ENCODE data around the gene SPEN. TPM values are rescaled to one million over a fixed set of nuclear protein-coding genes. Genes with fewer than 3 reads are reported as not detected.

The SPEN gene
- total and polyA plus RNA-seq, 2 of the 13 experiments (the other 11 are each of a cell fraction or from before 2014, with no cell fraction given), result 4.8 to 14.0 TPM

GRCh38 chr1:15939181-15940109 lies 91.9 kb downstream of the SPEN start (continued):
- TF ChIP-seq ZNF562 (CRISPR knock-in tag; IDR thresholded peaks at IDR 0.05; ENCODE audit: borderline replicate concordance) (no peak), PREB (CRISPR knock-in tag; IDR thresholded peaks at IDR 0.05) (no peak), DMAP1 (CRISPR knock-in tag; IDR thresholded peaks at IDR 0.05) (no peak), BRCA1 (CRISPR knock-in tag; IDR thresholded peaks at IDR 0.05) (no peak), PHF8 (CRISPR knock-in tag; IDR thresholded peaks at IDR 0.05) (no peak), SP1 (IDR thresholded peaks at IDR 0.05) (no peak), SP1 (CRISPR knock-in tag; IDR thresholded peaks at IDR 0.05) (no peak), TCF7 (IDR thresholded peaks at IDR 0.05; ENCODE audit: low read depth) (no peak), ZSCAN31 (CRISPR knock-in tag; IDR thresholded peaks at IDR 0.05; ENCODE audit: low read depth) (no peak), MEIS2 (CRISPR knock-in tag; IDR thresholded peaks at IDR 0.05) (no peak), RELA (CRISPR knock-in tag; IDR thresholded peaks at IDR 0.05) (no peak), SOX5 (CRISPR knock-in tag; IDR thresholded peaks at IDR 0.05; ENCODE audit: borderline replicate concordance) (no peak), MEIS1 (CRISPR knock-in tag; IDR thresholded peaks at IDR 0.05; ENCODE audit: borderline replicate concordance) (0 out of 2 replicates have a peak, but pooled peaks have one; percentile 59), ZNF563 (CRISPR knock-in tag; IDR thresholded peaks at IDR 0.05) (no peak), ATF1 (CRISPR knock-in tag; IDR thresholded peaks at IDR 0.05) (no peak), ZSCAN5A (CRISPR knock-in tag; IDR thresholded peaks at IDR 0.05; ENCODE audit: borderline replicate concordance) (no peak), POLR2G (IDR thresholded peaks at IDR 0.05; ENCODE audit: low read depth, low read length) (0 out of 2 replicates have a peak, but pooled peaks have one; percentile 33), KMT2A (CRISPR knock-in tag; IDR thresholded peaks at IDR 0.05) (0 out of 2 replicates have a peak, but pooled peaks have one; percentile 29), KLF16 (CRISPR knock-in tag; IDR thresholded peaks at IDR 0.05) (no peak), FOXA3 (CRISPR knock-in tag; IDR thresholded peaks at IDR 0.05) (peak; percentile 71), ZNF547 (CRISPR knock-in tag; IDR thresholded peaks at IDR 0.05) (no peak), ZNF549 (CRISPR knock-in tag; IDR thresholded peaks at IDR 0.05) (no peak), ZKSCAN1 (IDR thresholded peaks at IDR 0.05; ENCODE audit: low read length) (no peak), RAD51 (IDR thresholded peaks at IDR 0.05; ENCODE audit: borderline replicate concordance) (no peak)
- TF ChIP-seq, protein P1, sequence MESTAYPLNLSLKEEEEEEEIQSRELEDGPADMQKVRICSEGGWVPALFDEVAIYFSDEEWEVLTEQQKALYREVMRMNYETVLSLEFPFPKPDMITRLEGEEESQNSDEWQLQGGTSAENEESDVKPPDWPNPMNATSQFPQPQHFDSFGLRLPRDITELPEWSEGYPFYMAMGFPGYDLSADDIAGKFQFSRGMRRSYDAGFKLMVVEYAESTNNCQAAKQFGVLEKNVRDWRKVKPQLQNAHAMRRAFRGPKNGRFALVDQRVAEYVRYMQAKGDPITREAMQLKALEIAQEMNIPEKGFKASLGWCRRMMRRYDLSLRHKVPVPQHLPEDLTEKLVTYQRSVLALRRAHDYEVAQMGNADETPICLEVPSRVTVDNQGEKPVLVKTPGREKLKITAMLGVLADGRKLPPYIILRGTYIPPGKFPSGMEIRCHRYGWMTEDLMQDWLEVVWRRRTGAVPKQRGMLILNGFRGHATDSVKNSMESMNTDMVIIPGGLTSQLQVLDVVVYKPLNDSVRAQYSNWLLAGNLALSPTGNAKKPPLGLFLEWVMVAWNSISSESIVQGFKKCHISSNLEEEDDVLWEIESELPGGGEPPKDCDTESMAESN (CRISPR knock-in tag; conservative IDR thresholded peaks at IDR 0.05), result no peak
- TF ChIP-seq, protein P2, sequence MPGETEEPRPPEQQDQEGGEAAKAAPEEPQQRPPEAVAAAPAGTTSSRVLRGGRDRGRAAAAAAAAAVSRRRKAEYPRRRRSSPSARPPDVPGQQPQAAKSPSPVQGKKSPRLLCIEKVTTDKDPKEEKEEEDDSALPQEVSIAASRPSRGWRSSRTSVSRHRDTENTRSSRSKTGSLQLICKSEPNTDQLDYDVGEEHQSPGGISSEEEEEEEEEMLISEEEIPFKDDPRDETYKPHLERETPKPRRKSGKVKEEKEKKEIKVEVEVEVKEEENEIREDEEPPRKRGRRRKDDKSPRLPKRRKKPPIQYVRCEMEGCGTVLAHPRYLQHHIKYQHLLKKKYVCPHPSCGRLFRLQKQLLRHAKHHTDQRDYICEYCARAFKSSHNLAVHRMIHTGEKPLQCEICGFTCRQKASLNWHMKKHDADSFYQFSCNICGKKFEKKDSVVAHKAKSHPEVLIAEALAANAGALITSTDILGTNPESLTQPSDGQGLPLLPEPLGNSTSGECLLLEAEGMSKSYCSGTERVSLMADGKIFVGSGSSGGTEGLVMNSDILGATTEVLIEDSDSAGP (CRISPR knock-in tag; IDR thresholded peaks at IDR 0.05; ENCODE audit: borderline replicate concordance), result peak; percentile 44; the same call in 1 of the 2 replicates
